ENCODE data around the gene ZNF384.

- TF ChIP-seq TBP (IDR thresholded peaks at IDR 0.05; ENCODE audit: low read depth, low read length) = no peak
- no peak for TF ChIP-seq RXRA (IDR thresholded peaks at IDR 0.05; ENCODE audit: insufficient read depth, low read depth, low read length)
These were observed 10.9 kb upstream of the ZNF384 start for GRCh38 chr12:6699989-6700645.

Measured in H1 (cell line).